Measurements from ENCODE around the gene UVSSA. TPM values are rescaled to one million over a fixed set of nuclear protein-coding genes. Genes with fewer than 3 reads are reported as not detected.

Gene UVSSA
- polyA plus RNA-seq, 1 of the 3 experiments (the other 2 are of a cell fraction): 14.9 TPM

DNA sequence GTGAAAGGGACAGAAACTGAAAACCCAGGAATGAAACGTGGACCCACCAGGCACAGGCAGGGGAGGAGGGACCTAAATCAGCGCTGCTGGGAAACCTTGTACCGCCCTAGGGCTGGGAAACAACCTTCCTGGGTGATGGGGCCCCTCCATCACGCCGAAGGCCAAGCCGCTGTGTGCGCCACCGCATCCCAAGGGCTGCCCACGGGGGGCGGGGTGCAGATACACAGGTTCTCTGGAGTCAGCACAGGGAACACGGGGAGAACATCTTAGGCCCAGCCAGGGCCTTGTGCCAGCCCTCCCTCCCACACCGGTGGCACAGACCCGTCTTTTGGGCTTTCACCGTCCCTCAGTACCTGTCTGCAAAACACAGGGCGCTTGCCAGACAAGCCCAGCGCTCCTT lies 13.0 kb downstream of the UVSSA start (continued):
- TF ChIP-seq EP300 (IDR thresholded peaks at IDR 0.05; ENCODE audit: borderline replicate concordance in 1 of 2, low read depth in 1 of 2, low read length in 1 of 2) (no peak), MEF2A (IDR thresholded peaks at IDR 0.05; ENCODE audit: borderline replicate concordance, low read depth) (no peak)

DNA sequence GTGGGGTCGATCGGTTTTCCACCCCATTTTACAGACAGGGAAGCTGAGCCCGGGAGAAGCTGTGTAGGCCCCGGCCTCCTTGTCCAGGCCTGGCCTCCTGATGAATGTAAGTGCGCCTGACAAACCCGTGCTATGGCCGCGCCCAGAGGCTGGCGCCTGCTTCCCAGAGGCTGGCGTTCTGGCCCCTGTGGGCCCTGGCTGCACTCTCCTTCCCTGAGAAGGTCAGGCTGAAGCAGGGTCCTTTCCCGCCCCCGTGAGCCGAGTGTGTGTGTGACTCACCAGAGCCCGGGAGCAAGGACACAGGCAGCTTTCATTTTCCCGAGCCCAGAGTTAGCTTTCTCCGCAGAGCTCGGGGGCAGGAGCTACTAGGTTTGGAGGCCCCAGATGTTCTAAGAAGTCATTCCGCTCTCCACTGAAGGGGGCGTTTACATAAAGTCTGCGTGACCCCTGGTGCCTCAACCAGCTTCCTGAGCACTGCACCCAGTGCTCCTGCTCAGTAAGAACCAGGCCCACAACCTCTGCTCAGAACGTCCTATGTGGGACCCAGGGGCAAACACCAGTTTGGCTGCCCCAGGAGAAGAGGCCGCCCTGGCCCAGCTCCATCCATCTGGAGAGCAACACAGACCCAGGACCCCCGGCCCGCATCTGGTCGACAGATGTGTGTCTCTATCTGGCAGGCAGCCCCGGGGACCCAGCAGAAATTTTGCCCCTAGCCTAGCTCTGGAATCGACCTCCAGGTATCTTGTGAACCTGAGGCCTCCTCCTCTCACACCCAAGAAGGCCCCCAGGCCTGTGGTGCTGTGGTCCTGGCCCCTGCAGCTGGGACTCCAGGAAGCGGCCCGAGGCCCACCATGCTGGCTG lies 13.6 kb downstream of the UVSSA start:
- Histone ChIP-seq H3K9me3 (no peaks in the 10 kb centered on the region), H3K9me2 (no peaks in the 10 kb centered on the region), H3K27ac (ENCODE audit: low read depth in 2 of 2, low read length in 1 of 2) (no peak overlapping the region), H3K36me3 (replicated peaks in 1 of 2; ENCODE audit: control insufficient read depth in 1 of 2, insufficient read depth in 2 of 2, low read length in 1 of 2) (peaks cover 0 to 54% of the 10 kb centered on the region in 2 experiments), H3K4me2 (no peak overlapping the region), H3K4me3 (ENCODE audit: low read depth in 2 of 2, low read length in 1 of 2) (no peak overlapping the region), H3K27me3 (ENCODE audit: insufficient read depth) (no peaks in the 10 kb centered on the region), H3K79me2 (ENCODE audit: insufficient read depth) (no peaks in the 10 kb centered on the region), H3K4me1 (ENCODE audit: control insufficient read depth in 1 of 2, insufficient read depth in 2 of 2, low read depth in 1 of 2, low read length in 1 of 2) (peaks cover 0 to 9% of the 10 kb centered on the region in 2 experiments; a peak in 1 of 4 replicates), H2AFZ (ENCODE audit: low read depth) (no peak overlapping the region), H4K20me1 (ENCODE audit: insufficient read depth) (peaks cover 3% of the 10 kb centered on the region; the same call in 1 of the 2 replicates), H3F3A (replicated peaks; ENCODE audit: insufficient read depth) (no peaks in the 10 kb centered on the region), H3K9ac (no peak overlapping the region)
- peak; percentile 61 for DNase-seq
- ChIA-PET POLR2A (no interaction called here), CTCF (interaction anchor here (1.0 to 1.8 kb wide), 3 partner anchors 153 to 268 kb away, joined by 3 to 6 read pairs (median 5); no protein-coding TSS in a partner anchor)
- TF ChIP-seq, protein P1, sequence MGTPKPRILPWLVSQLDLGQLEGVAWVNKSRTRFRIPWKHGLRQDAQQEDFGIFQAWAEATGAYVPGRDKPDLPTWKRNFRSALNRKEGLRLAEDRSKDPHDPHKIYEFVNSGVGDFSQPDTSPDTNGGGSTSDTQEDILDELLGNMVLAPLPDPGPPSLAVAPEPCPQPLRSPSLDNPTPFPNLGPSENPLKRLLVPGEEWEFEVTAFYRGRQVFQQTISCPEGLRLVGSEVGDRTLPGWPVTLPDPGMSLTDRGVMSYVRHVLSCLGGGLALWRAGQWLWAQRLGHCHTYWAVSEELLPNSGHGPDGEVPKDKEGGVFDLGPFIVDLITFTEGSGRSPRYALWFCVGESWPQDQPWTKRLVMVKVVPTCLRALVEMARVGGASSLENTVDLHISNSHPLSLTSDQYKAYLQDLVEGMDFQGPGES (IDR thresholded peaks at IDR 0.05; ENCODE audit: low read depth, low read length): no peak
- no peak for TF ChIP-seq NFIC (IDR thresholded peaks at IDR 0.05; ENCODE audit: borderline replicate concordance)
- TF ChIP-seq POLR2AphosphoS5 (IDR thresholded peaks at IDR 0.05; ENCODE audit: low read depth, low read length): no peak
- TF ChIP-seq GABPA (IDR thresholded peaks at IDR 0.05; ENCODE audit: low read depth): no peak
- TF ChIP-seq SMC3 (IDR thresholded peaks at IDR 0.05; ENCODE audit: low read depth, low read length): no peak
- TF ChIP-seq RCOR1 (IDR thresholded peaks at IDR 0.05; ENCODE audit: low read length): no peak
- TF ChIP-seq FOXJ3 (CRISPR knock-in tag; IDR thresholded peaks at IDR 0.05): no peak
- TF ChIP-seq ELF1 (IDR thresholded peaks at IDR 0.05): no peak
- TF ChIP-seq YY1 (IDR thresholded peaks at IDR 0.05; ENCODE audit: low read depth): no peak
- TF ChIP-seq, protein P2, sequence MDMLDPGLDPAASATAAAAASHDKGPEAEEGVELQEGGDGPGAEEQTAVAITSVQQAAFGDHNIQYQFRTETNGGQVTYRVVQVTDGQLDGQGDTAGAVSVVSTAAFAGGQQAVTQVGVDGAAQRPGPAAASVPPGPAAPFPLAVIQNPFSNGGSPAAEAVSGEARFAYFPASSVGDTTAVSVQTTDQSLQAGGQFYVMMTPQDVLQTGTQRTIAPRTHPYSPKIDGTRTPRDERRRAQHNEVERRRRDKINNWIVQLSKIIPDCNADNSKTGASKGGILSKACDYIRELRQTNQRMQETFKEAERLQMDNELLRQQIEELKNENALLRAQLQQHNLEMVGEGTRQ (IDR thresholded peaks at IDR 0.05; ENCODE audit: borderline replicate concordance, low read depth, low read length): no peak
- TF ChIP-seq, protein P3, sequence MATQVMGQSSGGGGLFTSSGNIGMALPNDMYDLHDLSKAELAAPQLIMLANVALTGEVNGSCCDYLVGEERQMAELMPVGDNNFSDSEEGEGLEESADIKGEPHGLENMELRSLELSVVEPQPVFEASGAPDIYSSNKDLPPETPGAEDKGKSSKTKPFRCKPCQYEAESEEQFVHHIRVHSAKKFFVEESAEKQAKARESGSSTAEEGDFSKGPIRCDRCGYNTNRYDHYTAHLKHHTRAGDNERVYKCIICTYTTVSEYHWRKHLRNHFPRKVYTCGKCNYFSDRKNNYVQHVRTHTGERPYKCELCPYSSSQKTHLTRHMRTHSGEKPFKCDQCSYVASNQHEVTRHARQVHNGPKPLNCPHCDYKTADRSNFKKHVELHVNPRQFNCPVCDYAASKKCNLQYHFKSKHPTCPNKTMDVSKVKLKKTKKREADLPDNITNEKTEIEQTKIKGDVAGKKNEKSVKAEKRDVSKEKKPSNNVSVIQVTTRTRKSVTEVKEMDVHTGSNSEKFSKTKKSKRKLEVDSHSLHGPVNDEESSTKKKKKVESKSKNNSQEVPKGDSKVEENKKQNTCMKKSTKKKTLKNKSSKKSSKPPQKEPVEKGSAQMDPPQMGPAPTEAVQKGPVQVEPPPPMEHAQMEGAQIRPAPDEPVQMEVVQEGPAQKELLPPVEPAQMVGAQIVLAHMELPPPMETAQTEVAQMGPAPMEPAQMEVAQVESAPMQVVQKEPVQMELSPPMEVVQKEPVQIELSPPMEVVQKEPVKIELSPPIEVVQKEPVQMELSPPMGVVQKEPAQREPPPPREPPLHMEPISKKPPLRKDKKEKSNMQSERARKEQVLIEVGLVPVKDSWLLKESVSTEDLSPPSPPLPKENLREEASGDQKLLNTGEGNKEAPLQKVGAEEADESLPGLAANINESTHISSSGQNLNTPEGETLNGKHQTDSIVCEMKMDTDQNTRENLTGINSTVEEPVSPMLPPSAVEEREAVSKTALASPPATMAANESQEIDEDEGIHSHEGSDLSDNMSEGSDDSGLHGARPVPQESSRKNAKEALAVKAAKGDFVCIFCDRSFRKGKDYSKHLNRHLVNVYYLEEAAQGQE (IDR thresholded peaks at IDR 0.05; ENCODE audit: low read depth, low read length): no peak
- TF ChIP-seq SIN3A (IDR thresholded peaks at IDR 0.05; ENCODE audit: borderline replicate concordance, low read depth, low read length): no peak
- TF ChIP-seq TAF1 (IDR thresholded peaks at IDR 0.05; ENCODE audit: borderline replicate concordance, low read depth, low read length): no peak
- 82% methylated on average over 10 of the region's 29 CpGs for WGBS (ENCODE audit: low lambda C conversion rate)

Data from SK-N-SH (cell line).